Measurements from ENCODE around the gene RAP1GAP.

- TF ChIP-seq CTCF (IDR thresholded peaks at IDR 0.05) (no peak), POLR2AphosphoS5 (IDR thresholded peaks at IDR 0.05) (no peak), EP300 (IDR thresholded peaks at IDR 0.05) (no peak), POLR2A (IDR thresholded peaks at IDR 0.05; ENCODE audit: low read depth) (no peak)
These were observed 70.7 kb downstream of the RAP1GAP start for GRCh38 chr1:21598417-21598816.

All from esophagus muscularis mucosa (tissue), 4 donors.